Colon (tissue), 2 donors: Measurements from ENCODE around the gene MXI1.
A peak's percentile ranks its signal among the peaks of the same experiment; 100 is the strongest.

Experiments used
- FAIRE-seq: peaks from 2 replicates; lab custom pipeline; 2012; peaks lifted over from hg19 to GRCh38; lab: Jason Lieb, UNC
- donor health status: control.
- donor health status: control.

The MXI1 gene

DNA sequence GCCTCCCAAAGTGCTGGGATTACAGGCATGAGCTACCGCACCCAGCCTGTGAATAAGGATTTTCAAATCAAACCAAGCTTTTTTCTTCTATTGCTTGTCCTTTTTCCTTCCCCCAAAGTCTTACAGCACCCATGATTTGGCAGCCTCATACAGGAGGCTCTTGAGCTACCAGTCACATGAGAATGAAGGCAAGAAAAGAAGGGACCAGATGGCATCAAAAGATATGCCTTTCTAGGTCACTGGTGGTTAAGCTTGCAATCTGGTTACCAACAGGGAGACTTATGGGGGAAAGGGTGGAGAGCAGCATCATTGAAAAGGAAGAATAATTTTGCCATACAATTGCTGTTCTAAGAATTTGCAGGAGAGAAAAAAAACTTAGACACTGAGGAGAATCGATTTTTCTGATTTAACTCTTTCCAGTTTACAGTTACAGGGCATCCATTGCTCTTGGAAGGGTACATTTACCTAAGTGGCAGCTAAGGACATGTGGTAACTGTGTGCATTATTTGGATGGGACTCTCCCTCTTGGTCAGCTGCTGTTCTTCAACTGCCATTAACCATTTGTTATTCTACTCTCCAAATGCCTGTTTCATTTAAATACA lies 67.8 kb downstream of the MXI1 start:
- no peak for FAIRE-seq

GRCh38 chr10:110276603-110277002 lies 69.2 kb downstream of the MXI1 start:
- FAIRE-seq: no peak

- FAIRE-seq: no peak
Observed at GRCh38 chr10:110277591-110277990, 70.2 kb downstream of the MXI1 start.

GRCh38 chr10:110278562-110279406 lies 71.4 kb downstream of the MXI1 start:
- FAIRE-seq: no peak

GRCh38 chr10:110279407-110279986 lies 72.1 kb downstream of the MXI1 start:
- FAIRE-seq: peak; percentile 90

GRCh38 chr10:110284262-110284661 lies 76.9 kb downstream of the MXI1 start:
- no peak for FAIRE-seq

GRCh38 chr10:110285501-110285900 lies 78.1 kb downstream of the MXI1 start:
- no peak for FAIRE-seq

DNA sequence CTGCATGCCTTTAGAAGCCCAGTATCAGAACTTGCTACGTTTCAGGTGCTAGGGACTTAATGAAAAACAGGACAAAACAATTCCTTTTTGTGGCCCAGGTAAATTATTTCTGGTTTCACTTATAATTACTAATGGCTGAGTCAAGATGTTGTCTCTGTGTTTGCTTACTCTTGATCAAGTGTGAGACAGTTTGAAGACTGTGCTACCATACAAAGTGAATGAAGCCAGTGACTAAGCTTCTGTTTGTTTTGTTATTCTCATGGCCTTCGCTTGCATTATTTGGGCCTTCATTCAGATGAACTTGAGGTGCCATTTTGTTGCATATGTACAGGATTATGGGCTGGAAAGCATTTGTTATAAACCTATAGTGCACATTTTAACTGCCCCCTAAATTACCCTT lies 79.4 kb downstream of the MXI1 start:
- FAIRE-seq: no peak

- FAIRE-seq: no peak
Observed at GRCh38 chr10:110296966-110297365, 89.6 kb downstream of the MXI1 start.

DNA sequence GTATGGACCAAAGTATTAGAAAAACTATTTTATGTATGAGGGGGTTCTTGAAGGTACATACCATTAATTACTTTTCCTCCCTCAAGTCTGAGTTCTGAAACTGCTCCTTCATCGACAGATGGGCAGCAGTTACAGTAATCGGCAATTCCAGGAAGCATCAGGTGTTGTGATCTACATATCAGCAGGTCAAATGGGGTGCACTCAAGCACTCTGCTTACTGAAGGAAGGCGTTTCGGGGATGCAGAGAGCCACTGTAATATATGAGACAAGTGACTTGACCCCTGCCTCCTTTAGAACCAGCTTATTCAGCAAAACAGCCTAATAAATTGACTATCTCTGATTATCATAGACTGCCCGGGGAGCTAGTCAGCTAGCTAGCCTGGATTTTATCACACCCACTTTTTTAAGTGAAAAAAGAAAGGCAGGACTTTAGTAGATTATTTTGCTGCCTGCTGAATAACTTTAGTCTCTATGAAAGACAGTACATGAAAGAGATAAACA lies 93.1 kb downstream of the MXI1 start:
- FAIRE-seq: no peak

DNA sequence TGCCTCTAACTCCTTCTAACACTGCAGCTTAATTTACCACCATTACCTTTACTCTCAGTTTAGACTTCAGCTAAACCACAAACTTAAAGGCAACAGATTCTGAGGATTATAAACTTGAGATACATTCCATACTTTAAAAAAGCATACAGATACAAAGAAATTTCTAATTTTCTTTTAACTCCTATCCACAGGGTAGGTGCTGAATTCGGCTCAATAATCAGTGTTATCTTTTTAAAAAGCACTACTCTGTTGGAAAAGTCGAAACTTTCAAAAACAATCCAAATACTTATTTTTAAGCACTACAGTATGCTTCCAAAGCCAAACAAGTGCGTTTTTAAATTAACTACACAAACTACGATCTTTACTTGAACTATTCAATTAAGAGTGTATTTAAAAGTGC lies 96.3 kb downstream of the MXI1 start:
- FAIRE-seq: no peak

DNA sequence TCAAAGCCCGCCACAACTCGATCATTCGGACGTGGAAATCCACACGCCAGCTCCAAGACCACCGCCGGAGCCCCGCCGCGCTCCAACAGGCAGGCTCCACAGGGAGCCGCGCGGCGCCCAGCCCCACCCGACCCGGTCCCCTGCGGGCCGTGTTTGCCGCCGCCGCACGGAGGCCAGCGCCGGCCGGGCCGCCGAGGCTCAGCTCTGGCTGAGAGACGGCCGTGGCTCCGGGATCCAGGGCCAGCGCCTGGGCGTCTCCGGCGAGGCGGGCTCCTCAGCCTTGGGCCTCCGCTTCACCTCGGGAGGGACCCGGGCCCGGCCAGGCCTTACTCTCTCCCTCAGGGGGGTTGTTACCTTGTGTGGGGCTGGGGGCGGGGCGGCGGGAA lies 97.0 kb downstream of the MXI1 start:
- FAIRE-seq: no peak

DNA sequence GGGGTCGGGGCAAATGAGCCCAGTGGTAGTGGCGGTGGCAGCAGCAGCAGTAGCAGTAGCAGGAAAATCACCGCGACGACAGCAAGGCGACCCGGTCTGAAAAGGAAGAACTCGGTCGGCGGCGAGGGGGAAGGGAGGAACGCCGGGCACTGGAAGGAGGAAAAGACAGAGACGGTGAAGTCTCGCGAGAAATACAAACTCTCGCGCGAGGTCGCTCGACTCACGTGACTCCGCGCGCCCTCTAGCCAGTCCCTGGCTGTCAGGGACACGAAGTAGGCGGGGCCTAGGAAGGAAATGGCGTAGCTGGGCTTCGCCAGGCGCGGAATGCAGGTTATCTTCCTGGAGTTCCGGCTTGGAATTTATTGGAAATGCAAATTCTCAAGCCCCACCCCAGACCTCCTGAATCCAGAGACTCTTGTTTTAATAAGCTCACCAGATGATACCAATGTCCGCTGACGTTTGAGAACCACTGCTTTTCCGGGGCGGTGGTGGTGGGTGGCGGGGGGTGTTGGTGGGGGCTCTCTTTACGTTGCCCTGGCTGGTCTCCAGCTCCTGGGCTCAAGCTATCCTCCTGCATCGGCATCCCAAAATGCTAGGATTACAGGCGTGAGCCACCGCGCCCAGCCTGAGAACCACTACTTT lies 97.5 kb downstream of the MXI1 start, which contains the start of gene SMNDC1:
Gene SMNDC1 (minus strand): TSS at position 141 of the 642 bp plus-strand sequence. CDS start 1,333 bp downstream, outside the sequence.
- FAIRE-seq: peak; percentile 77

- peak; percentile 10 for FAIRE-seq
Observed at GRCh38 chr10:110305767-110306451, 98.5 kb downstream of the MXI1 start.

GRCh38 chr10:110306452-110306768 lies 99.0 kb downstream of the MXI1 start:
- no peak for FAIRE-seq

GRCh38 chr10:110307805-110308204 lies 100.4 kb downstream of the MXI1 start:
- no peak for FAIRE-seq

- FAIRE-seq: no peak
Observed at GRCh38 chr10:110310741-110311140, 103.3 kb downstream of the MXI1 start.

- peak; percentile 78 for FAIRE-seq
Observed at GRCh38 chr10:110311357-110311949, 104.0 kb downstream of the MXI1 start.

GRCh38 chr10:110312206-110312605 lies 104.8 kb downstream of the MXI1 start:
- no peak for FAIRE-seq

DNA sequence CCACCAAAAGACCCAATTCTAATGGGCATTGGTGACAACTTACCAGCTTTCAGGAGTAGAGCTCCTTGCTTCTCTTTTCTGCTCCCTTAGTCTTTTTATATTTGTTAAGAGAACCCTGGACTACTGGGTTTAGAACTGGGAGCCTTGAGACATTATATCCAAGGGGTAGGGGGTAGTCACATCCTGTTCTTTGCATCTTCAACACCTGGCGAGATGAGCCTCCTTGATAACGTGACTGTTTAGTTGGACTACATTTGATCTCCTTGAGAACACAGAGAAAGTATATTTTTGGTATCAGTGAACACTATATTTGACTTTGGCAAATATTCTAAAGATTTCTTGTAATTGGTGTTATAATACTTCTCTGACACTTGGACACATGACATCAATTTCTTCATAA lies 106.3 kb downstream of the MXI1 start:
- FAIRE-seq: no peak
